ENCODE measurements around the gene RIIAD1. TPM values are rescaled to one million over a fixed set of nuclear protein-coding genes. Genes with fewer than 3 reads are reported as not detected.
"Not testable (repeated sequence)": the region's sequence is repeated elsewhere in the genome, so short reads cannot be mapped to it uniquely, and the experiment has no call there.

Gene RIIAD1
- not detected for polyA plus RNA-seq (2013, experiment 1 of 2; ENCODE audit: insufficient read length)
- not detected for polyA plus RNA-seq (2013, experiment 2 of 2; ENCODE audit: insufficient read length)

- DNase-seq = peak; percentile 27
These were observed at the start of gene RIIAD1 for GRCh38 chr1:151720974-151721787. RIIAD1 (plus strand) TSS chr1:151721522; CDS start chr1:151721537, 15 bp downstream.

- no peak for DNase-seq
These were observed 47.9 kb upstream of the RIIAD1 start for GRCh38 chr1:151673407-151673806.

DNA sequence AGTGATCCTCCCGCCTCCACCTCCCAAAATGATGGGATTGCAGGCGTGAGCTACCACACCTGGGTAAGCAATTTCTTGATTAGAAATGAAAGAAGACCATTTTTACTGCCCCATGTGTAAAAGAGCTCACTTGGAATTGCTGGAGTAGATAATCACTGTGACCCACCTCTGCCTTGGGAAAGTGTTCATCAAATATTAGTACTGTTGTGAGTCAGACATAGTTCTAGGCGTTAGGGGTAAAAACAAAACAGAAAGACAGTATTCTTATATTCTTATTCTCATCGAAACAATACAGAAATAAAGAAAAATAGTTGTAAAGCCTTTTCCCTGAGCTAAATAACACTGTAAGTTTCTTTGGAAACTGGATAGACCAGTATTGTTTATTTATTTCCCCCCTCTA lies 40.9 kb upstream of the RIIAD1 start:
- DNase-seq = peak; percentile 56

DNA sequence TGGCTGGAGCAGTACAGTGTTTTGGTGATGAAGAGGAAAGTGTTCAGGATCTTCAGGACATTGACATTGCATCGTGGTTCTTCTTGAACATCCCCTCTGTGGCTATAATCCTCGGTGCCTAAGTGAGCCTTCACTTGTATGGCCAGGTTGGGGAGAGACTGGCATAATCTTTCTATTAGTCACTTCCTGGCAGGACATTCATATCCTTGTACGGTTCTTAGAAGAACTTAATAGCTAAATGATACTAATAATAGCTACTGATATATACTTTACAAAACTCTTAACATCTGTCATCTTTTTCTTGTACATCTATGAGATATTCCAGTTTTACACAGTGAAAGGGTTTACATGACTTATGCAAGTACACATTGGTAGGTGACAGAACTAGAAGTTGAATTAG lies 40.5 kb upstream of the RIIAD1 start:
- DNase-seq = peak; percentile 96

DNA sequence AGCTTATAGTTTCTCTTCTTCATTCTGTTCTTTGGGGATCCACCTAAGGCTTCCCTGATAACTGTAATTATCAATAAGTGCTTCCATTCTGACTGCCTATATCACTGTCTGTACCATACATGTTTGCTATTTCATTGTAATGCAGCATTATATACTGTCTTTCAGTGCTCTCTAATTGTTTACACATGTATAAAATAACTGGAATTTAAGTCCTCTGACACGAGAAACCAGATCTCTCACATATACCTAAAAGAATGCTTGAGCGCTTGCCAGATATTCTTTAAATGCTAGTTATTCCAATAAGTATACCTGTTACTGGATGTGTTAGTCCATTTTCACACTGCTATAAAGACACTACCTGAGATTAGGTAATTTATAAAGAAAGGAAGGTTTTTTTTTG lies 39.4 kb upstream of the RIIAD1 start:
- peak; percentile 49 for DNase-seq

DNA sequence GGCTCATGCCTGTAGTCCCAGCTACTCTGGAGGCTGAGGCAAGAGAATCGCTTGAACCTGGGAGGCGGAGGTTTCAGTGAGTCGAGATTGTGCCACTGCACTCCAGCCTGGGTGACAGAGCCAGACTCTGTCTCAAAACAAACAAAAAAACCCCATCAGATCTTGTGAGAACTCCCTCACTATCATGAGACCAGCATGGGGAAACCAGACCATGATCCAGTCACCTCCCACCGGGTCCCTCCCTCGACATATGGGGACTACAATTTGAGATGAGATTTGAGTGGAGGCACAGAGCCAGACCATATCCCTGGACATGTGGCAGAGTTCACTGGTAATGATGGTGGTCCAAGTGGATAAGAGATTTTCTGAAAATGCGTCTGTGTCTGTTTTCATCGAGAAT lies 38.4 kb upstream of the RIIAD1 start:
- DNase-seq = not testable (repeated sequence)

DNA sequence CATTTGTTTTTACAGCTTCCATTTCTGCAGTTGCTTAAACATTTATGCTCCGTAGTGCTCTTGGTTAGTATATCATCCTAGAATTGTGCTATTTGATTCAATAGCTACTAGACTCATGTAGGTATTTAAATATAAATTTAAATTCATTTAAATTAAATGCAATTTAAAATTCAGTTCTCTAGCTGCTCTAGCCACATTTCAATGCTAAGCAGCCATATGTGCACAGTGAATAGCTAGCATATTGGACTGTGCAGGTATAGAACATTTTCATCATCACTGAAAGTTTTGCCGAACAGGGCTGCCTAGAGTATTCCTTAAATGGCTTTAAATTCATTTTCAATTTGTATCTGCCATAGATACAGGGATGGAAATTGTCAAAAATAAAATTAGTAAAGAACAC lies 37.2 kb upstream of the RIIAD1 start:
- DNase-seq = no peak

GRCh38 chr1:151686561-151686960 lies 34.8 kb upstream of the RIIAD1 start:
- DNase-seq = no peak

- DNase-seq = no peak
These were observed 31.8 kb upstream of the RIIAD1 start for GRCh38 chr1:151689494-151689893.

- DNase-seq = no peak
These were observed 29.1 kb upstream of the RIIAD1 start for GRCh38 chr1:151692226-151692625.

DNA sequence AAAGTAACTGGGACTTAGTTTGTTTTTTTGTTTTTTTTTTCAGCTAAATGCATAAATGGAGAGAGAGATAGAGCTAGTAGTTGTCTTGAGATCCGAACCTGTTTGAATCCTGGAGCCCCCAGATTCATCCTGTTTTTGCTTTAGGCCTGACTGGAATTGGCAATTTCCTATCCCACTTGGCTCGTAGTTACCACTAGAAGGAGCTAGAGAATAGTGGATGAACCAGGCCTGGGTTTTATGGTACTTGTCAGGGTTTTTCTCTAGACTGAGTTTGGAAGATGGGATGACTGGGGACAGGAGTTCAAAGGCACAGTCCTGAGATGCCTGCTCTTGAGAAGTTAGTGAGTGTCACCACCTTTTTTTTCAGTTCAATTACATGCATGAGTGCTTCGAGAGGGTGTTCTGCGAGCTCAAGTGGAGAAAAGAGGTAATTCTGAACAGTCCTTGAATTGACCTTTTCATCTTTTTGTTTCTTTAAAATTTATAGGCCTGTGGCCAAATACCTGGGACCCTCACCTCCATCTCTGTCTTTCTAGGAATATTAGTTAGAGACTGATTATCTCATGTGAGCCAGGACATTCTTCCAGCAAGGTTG lies 28.2 kb upstream of the RIIAD1 start:
- DNase-seq = peak; percentile 37

DNA sequence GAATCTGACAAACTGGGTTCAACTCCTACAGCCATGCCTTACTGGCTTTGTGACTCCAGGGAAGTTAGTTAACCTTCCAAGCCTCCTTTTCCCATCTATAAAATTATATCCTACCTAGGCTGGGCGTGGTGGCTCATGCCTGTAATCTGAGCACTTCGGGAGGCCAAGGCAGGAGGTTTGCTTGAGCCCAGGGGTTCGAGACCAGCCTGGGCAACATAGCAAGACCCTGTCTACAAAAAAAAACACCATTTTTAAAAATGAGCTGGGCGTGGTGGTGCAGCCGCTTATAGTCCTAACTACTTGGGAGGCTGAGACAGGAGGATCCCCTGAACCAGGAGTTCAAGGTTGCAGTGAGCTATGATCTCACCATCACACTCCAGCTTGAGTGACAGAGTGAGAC lies 19.8 kb upstream of the RIIAD1 start:
- DNase-seq = no peak

- DNase-seq = no peak
These were observed 18.4 kb upstream of the RIIAD1 start for GRCh38 chr1:151702936-151703335.

GRCh38 chr1:151703813-151704212 lies 17.5 kb upstream of the RIIAD1 start:
- DNase-seq = no peak

GRCh38 chr1:151704246-151704645 lies 17.1 kb upstream of the RIIAD1 start:
- DNase-seq = no peak

DNA sequence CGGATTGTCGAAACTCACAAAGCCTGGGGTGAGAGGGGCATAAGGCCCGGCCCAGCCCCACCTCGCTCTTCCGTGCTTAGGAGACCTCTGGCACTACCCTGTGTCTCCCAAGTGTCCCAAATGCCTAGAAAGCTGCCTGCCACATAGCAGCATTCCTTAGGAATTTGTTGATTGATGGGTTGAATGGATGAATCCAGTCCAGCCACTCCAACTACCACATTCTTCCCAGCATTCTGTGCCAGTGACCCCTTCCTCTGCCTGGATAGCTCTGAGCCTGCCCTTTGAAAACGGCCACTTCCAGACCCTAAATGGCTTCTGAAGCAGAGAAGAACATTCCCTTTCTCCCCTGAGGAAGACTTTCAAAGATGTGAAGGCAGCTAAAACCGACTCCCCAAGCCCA lies 16.2 kb upstream of the RIIAD1 start:
- no peak for DNase-seq

DNA sequence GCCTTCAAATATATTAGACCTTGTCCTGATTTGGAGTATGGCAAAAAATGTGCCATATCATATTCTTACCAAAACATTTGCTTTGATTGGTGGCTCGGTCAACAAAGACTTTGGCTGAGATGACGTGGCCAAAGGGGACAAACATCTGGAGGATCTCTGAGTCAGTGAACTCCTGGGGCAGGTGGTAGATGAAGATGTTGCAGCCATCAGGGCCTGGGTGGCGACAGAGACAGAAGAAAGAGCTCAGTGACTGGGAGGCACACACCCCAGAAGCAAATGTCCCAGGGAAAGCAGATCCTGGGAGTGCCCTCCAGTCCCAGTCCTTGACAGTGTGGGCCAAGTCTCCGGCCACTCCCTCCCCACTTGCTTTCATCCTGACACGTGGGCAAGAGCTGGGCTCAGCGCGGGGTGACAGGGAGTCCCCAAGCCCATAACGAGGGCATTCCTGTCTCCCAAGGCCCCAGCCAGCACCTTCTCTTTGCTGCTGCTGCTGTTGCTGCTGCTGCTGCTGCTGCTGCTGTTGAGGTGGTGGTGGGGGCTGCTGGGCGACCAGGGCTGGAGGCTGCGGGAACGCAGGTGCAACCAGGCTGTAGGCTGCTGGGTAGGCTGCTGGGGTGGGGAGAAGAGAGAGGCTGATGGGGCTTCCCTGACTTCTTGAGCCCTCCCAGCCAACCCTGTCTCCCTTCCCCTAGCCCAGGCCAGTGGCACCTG lies 15.4 kb upstream of the RIIAD1 start:
- peak; percentile 40 for DNase-seq

- DNase-seq = no peak
These were observed 14.6 kb upstream of the RIIAD1 start for GRCh38 chr1:151706464-151707415.

- no peak for DNase-seq
These were observed 13.7 kb upstream of the RIIAD1 start for GRCh38 chr1:151707541-151708065.

- DNase-seq = no peak
These were observed 12.4 kb upstream of the RIIAD1 start for GRCh38 chr1:151708891-151709290.

DNA sequence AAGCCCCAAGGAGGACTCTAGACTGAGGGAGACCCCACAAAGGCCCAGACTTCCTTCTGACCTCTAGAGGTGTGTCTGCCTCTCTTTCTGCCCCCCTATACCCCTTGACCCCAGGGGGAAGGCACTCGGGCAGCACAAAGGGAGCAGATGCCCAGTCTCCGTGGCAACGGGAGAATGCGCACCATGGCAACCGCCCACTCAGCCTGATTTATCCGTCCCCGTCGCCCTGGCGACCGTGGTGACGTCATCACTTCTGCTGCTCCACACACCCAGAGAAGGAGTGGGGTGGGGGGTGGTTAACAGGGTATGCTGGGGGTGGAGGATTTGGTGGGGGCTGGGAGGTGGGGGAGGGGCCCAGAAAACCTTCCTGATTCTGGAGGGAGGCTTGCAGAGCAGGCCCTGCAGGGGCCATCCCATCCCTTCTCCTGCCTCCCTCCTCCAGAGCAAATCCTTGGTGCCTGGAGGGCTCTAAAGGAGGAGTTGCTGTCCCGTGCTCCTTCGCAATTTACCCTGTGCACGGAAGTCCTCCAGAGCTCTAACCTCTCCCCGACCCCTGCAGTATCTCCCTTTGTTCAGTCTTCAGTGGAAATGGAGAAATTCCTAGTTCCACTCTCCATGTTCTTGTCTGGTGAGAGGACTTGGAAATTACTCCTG lies 11.0 kb upstream of the RIIAD1 start:
- DNase-seq = peak; percentile 39
